Effector memory CD8-positive, alpha-beta T cell (primary cell): ENCODE results near the gene LCMT1.
A peak's percentile ranks its signal among the peaks of the same experiment; 100 is the strongest.

Source experiments
- ATAC-seq: fragments of 150-1000 bp; cut with Tn5 transposase; replicated peaks from 2 replicates; pipeline ENCODE4 v1.10.0; 2021; ENCODE audit warnings: mild to moderate bottlenecking, moderate library complexity
- DNase-seq, 3 experiments: peaks; one replicate each; pipeline ENCODE4 v3.0.0; 2021
- H3K27ac Mint-ChIP-seq, 2 donors: one replicate each; pipeline ENCODE4 v1.8.0; 2022; ENCODE audit warnings: mild to moderate bottlenecking in 2 of 2, mixed read lengths in 2 of 2, moderate library complexity in 2 of 2
- H3K27me3 Mint-ChIP-seq, 2 donors: one replicate each; pipeline ENCODE4 v1.8.0; 2022; ENCODE audit warnings: mixed read lengths in 2 of 2
- H3K36me3 Mint-ChIP-seq: one replicate; pipeline ENCODE4 v1.8.0; 2022; ENCODE audit warnings: mild to moderate bottlenecking, moderate library complexity, mixed read lengths; ENCODE audit not compliant: insufficient read depth
- H3K4me1 Mint-ChIP-seq, 2 donors: one replicate each; pipeline ENCODE4 v1.8.0; 2022; ENCODE audit warnings: low read depth in 2 of 2, mixed read lengths in 2 of 2
- H3K4me3 Mint-ChIP-seq, 2 donors: one replicate each; pipeline ENCODE4 v1.8.0; 2022; ENCODE audit warnings: mild to moderate bottlenecking in 2 of 2, mixed read lengths in 2 of 2, moderate library complexity in 2 of 2
- H3K9me3 Mint-ChIP-seq, 2 donors: one replicate each; pipeline ENCODE4 v1.8.0; 2022; ENCODE audit warnings: mixed read lengths in 2 of 2

LCMT1 gene

DNA sequence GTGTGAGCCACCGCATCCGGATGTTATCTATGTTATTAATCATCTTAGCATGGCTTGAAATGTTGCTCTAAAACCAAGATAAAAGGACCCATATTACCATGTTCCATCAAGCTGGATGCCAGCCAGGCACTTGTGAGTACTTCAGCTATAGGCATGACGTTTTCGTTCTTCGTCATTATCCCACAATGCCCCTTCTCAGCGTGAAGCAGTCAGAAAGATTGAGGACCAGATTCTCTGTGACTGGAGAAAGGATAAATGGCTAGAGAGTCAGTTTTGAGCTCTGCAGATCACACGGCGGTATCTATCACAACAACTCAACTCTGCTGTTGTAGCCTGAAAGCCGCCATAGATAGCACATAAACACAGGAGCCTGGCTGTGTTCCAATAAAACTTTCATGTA lies 29.8 kb upstream of the LCMT1 start:
- no peak for ATAC-seq
- Mint-ChIP-seq H3K4me1 (no peaks in the 10 kb centered on the region), H3K4me3 (no peak overlapping the region), H3K27ac (no peak overlapping the region), H3K27me3 (no peaks in the 10 kb centered on the region), H3K36me3 (no peaks in the 10 kb centered on the region), H3K9me3 (no peaks in the 10 kb centered on the region)
- DNase-seq, result no peak

DNA sequence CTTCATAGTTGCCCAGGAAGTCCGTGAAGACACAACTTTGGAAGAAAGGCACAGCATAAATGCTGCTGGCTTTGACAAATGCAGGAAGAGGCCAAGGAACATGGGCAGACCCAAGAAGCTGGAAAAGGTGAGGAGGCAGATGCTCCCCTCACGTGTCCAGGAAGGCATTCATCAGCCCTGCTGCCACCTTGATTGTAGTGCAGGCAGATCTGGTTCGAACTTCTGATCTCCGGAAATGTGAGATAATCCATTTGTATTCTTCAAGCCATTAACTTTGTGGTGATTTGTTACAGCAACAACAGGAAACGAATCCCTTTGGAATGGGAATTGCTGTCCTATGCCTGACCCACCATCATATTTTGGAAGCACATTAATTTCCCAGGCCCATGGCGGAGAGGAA lies 28.5 kb upstream of the LCMT1 start:
- Mint-ChIP-seq H3K4me3 (no peak overlapping the region), H3K36me3 (peaks cover under 1% of the 10 kb centered on the region), H3K27me3 (no peaks in the 10 kb centered on the region), H3K4me1 (no peaks in the 10 kb centered on the region), H3K9me3 (no peaks in the 10 kb centered on the region), H3K27ac (no peak overlapping the region)
- DNase-seq (no peak), ATAC-seq (no peak)

DNA sequence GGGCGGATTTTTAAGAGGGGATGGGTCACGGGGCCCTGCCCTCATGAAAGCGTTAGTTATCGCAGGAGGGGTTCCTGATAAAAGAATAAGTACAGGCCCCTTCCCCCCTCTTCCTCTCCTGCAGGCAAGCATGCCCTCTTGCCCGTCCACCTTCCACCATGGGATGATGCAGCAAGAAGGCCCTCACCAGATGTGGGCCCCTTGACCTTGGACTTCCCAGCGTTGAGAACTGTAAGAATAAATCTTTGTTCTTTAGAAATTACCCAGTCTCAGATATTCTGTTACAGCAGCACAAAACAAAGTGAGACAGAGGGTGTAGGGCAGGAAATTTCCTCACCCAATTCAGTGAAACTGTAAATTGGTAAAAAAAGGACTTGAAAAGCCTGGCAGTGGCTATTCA lies 27.8 kb upstream of the LCMT1 start:
- Mint-ChIP-seq H3K9me3 (no peaks in the 10 kb centered on the region), H3K36me3 (peaks cover 3% of the 10 kb centered on the region), H3K27ac (no peak overlapping the region), H3K4me1 (no peaks in the 10 kb centered on the region), H3K4me3 (no peak overlapping the region), H3K27me3 (no peaks in the 10 kb centered on the region)
- ATAC-seq (no peak), DNase-seq (no peak)

DNA sequence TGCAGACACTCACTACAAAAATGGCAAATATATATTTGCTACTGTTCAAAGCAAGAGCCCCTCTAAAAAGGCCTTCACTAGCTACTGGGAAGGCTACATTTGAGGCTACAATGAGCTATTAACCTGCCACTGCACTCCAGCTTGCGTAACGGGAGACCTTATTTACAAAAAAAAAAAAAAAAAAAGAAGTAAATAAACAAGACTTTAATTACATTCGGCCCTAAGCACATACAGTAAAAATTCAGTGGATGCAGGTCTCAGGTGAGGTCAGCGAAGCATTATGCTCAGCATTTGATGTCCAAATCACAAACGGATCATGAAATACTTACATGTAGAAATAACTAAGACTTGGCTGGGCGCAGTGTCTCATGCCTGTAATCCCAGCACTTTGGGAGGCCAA lies 26.7 kb upstream of the LCMT1 start:
- no peaks in the 10 kb centered on the region for H3K4me1 Mint-ChIP-seq
- no peaks in the 10 kb centered on the region for H3K27me3 Mint-ChIP-seq
- peaks cover 3% of the 10 kb centered on the region for H3K36me3 Mint-ChIP-seq
- DNase-seq (no peak), ATAC-seq (no peak)
- H3K4me3 Mint-ChIP-seq, result no peak overlapping the region
- no peaks in the 10 kb centered on the region for H3K9me3 Mint-ChIP-seq
- no peak overlapping the region for H3K27ac Mint-ChIP-seq

DNA sequence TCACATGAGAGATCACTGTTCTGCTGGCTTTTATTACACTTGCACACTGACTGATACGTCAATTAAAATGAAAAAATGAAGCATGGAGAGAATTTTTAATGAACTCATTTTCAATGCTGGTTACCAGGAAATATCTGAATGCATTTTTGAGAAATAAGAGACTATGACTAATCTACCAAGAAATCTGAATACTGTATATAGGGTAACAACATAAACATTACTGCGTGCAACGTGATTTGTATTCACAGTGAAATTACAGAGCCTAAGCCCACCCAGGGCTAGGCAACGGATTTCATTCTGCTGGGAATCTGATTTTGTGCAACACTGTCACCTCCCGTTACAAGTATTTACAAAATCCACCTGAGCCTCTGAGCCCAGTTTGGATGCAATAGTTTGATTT lies 23.8 kb upstream of the LCMT1 start:
- Mint-ChIP-seq H3K9me3 (no peaks in the 10 kb centered on the region), H3K36me3 (peaks cover 3% of the 10 kb centered on the region), H3K27ac (no peak overlapping the region), H3K27me3 (no peaks in the 10 kb centered on the region), H3K4me3 (no peak overlapping the region), H3K4me1 (no peaks in the 10 kb centered on the region)
- DNase-seq (no peak), ATAC-seq (no peak)

DNA sequence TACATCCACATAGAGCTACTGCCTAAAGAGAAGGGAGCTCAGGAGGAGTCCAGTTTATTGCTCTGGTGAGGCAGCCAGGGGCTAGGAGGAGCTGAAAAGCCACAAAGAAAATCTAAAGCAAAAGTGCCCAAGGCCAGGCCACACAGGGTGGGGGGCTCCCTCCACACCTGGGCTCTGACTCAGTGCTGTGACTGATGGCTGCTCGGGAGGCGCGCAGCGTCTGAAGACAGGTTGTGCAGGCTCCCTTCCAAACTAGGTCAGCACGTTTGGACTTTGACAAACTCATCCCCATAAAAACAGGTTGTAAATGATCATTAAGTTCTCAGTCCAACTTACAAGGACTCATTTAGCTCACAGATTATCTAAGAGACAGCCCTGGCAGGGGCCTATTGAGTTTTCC lies 22.2 kb upstream of the LCMT1 start:
- no peak for ATAC-seq
- Mint-ChIP-seq H3K36me3 (peaks cover 3% of the 10 kb centered on the region), H3K9me3 (no peaks in the 10 kb centered on the region), H3K27me3 (no peaks in the 10 kb centered on the region), H3K4me3 (no peak overlapping the region), H3K4me1 (peaks cover 3 to 11% of the 10 kb centered on the region in 2 donors), H3K27ac (no peak overlapping the region)
- no peak for DNase-seq

DNA sequence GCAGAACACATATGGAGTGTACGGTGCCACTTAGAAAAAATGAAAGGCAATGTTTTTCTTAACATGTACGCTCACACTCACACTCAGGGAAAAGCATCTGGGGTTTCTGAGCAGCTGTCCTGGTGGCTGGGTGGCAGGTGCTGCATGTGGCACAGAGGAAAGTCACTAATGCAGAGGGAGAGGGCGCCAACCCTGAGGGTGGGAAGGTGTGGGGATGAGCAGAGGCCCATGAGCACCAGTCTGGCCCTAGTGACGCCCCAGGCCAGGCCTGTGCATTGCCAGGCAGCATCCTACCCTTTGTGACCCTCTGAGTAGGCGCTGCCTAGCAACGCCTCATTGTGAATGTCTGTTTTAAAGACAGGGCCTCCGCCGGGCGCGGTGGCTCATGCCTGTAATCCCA lies 19.1 kb upstream of the LCMT1 start:
- no peak for ATAC-seq
- DNase-seq, result no peak
- no peak overlapping the region for H3K4me3 Mint-ChIP-seq
- H3K27ac Mint-ChIP-seq, result peak overlapping the region in 1 of 2 donors; percentile 23
- no peaks in the 10 kb centered on the region for H3K27me3 Mint-ChIP-seq
- peaks cover 3% of the 10 kb centered on the region for H3K36me3 Mint-ChIP-seq
- H3K4me1 Mint-ChIP-seq, result peaks cover 3 to 11% of the 10 kb centered on the region in 2 donors
- H3K9me3 Mint-ChIP-seq, result no peaks in the 10 kb centered on the region

DNA sequence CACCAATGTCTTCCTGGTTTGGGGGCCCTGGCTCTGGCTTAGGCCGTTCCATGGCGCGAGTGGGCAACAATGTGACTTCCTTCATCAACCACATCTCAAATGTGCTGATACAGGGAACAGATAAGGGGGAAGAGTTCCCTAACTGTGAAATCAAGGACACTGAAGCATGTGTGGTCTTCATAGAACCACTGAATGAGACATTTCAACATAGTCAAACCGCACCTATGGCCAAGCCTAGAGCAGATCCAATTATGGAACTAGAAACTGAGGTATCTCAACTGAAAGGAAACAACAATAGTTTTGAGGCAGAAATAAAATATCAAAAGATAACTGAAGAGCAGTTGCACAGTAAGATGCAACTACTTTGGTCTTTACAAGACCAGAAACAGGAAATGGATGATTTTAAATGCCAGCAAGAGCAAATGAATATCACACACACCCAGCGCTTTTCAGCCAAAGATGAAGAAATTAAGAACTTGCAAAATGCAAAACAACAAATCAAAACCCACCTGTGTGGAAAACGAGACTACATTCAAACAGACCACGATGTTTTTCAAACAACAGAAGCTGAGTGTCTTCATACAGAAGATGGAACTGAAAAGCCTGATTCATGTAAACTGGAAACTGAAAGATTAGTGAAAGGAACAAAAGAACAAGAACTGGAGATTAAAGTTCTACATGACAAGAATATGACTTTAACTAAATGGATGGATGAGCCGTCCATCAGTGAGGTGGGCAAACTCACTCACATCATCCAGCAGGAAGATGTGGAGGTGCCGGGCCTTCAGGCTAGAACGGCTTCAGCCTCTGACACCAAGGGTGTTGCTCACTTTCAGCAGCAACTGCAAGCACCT lies 18.1 kb upstream of the LCMT1 start:
- Mint-ChIP-seq H3K9me3 (no peaks in the 10 kb centered on the region), H3K27ac (peak overlapping the region; percentile 2 to 71), H3K36me3 (no peaks in the 10 kb centered on the region), H3K4me3 (peak overlapping the region in 1 of 2 donors; percentile 9), H3K27me3 (no peaks in the 10 kb centered on the region), H3K4me1 (peaks cover 3 to 11% of the 10 kb centered on the region in 2 donors)
- DNase-seq (no peak), ATAC-seq (no peak)

DNA sequence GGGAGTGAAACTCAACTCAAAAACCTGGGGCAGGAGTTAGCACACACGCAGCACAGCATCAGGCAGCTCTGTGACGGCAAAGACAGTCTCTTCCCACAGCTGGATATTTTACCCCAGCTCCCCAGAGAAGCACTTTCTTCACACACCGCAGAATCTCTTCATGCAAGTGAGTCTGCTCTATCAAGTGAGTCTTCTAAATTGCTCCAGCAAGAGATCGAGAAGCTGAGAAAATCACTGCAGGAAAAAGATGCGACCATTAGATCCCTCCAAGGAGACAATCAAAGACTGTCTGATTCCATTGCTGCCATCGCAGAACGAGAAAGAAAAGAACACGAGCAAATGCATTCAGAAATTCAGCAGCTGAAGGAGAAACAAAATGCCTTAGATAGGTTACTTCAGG lies 16.9 kb upstream of the LCMT1 start:
- Mint-ChIP-seq H3K9me3 (no peaks in the 10 kb centered on the region), H3K4me1 (peaks cover 3 to 11% of the 10 kb centered on the region in 2 donors), H3K27me3 (no peaks in the 10 kb centered on the region), H3K4me3 (no peak overlapping the region), H3K27ac (peak overlapping the region in 1 of 2 donors; percentile 71), H3K36me3 (no peaks in the 10 kb centered on the region)
- DNase-seq (no peak), ATAC-seq (no peak)

DNA sequence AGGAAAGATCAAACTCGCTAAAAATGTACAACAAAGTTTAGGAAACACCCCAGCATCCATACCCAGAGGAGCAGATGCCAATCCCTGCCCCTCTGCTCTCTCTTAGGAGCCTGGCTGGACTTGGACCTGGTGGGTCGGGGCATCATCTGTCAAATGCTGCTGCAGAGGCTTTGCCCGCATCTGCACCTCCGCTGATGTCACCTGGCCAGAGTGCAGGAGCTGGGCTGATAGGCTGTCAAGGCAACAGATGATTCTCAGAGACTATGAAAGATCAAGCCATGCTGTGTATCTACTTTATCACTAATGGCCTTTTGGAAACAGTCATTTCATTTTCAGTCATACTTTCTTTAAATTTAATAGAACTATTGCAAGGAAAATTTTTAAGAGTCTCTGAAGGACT lies 15.9 kb upstream of the LCMT1 start:
- H3K27me3 Mint-ChIP-seq, result no peaks in the 10 kb centered on the region
- no peak overlapping the region for H3K4me3 Mint-ChIP-seq
- ATAC-seq, result no peak
- H3K27ac Mint-ChIP-seq, result no peak overlapping the region
- H3K36me3 Mint-ChIP-seq, result no peaks in the 10 kb centered on the region
- no peaks in the 10 kb centered on the region for H3K9me3 Mint-ChIP-seq
- no peak for DNase-seq
- H3K4me1 Mint-ChIP-seq, result peaks cover 3 to 11% of the 10 kb centered on the region in 2 donors

DNA sequence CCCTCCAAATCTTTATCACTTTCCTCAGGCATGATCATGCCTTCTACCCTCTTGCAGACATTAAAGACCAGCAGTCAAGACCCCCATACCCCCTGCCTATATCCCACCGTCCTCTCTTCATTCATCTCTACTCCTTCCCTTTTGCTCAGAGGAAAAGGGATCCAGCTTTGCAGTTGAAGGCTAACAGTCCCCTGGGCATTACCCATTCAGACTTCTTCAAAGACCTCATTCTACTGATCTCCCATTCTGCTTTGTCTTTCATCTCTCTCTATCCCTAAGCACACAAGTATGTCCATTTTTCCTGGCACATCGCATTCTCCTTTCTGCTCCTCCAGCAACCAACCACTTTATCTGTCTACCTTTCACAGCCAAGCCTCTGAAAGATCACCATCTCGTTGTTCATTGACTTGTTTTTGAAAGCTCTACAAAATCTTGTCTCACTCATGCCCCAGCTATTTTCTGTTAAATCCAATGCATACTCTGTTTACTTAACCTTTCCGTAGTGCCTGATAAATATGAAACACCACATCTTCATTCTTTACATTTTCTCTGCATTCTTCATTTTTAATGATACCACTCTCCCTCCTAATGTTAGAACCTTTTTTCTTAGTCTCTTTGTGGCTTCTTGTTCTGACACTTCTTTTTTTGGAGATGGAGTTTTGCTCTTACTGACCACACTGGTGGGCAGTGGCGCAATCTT lies 14.1 kb upstream of the LCMT1 start:
- no peaks in the 10 kb centered on the region for H3K27me3 Mint-ChIP-seq

DNA sequence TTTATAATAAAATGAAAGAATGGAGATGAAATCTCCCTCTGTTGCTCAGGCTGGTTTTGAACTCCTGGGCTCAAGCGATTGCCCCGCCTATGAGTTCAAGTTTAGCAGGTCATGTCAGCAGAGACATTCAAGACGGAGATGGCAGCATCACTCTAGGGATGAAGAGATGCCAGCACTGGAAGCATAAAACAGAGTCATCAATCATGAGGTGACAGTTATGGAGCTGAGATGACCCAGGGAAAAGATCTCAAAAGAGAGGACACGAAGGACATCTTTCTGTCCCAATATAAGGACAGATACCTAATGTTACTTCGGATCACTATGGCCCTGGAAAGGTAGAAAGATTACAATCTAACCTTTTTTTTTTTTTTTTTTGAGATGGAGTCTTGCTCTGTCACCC lies 11.0 kb upstream of the LCMT1 start:
- Mint-ChIP-seq H3K27me3 (no peaks in the 10 kb centered on the region), H3K9me3 (no peaks in the 10 kb centered on the region), H3K36me3 (no peaks in the 10 kb centered on the region), H3K4me3 (no peak overlapping the region), H3K4me1 (no peaks in the 10 kb centered on the region), H3K27ac (no peak overlapping the region)
- ATAC-seq (no peak), DNase-seq (no peak)

More for the DNA sequence above, 14.1 kb upstream of the LCMT1 start:
- Mint-ChIP-seq H3K4me3 (no peak overlapping the region), H3K4me1 (peaks cover 3 to 11% of the 10 kb centered on the region in 2 donors), H3K27ac (no peak overlapping the region), H3K9me3 (no peaks in the 10 kb centered on the region), H3K36me3 (no peaks in the 10 kb centered on the region)
- ATAC-seq (no peak), DNase-seq (no peak)

DNA sequence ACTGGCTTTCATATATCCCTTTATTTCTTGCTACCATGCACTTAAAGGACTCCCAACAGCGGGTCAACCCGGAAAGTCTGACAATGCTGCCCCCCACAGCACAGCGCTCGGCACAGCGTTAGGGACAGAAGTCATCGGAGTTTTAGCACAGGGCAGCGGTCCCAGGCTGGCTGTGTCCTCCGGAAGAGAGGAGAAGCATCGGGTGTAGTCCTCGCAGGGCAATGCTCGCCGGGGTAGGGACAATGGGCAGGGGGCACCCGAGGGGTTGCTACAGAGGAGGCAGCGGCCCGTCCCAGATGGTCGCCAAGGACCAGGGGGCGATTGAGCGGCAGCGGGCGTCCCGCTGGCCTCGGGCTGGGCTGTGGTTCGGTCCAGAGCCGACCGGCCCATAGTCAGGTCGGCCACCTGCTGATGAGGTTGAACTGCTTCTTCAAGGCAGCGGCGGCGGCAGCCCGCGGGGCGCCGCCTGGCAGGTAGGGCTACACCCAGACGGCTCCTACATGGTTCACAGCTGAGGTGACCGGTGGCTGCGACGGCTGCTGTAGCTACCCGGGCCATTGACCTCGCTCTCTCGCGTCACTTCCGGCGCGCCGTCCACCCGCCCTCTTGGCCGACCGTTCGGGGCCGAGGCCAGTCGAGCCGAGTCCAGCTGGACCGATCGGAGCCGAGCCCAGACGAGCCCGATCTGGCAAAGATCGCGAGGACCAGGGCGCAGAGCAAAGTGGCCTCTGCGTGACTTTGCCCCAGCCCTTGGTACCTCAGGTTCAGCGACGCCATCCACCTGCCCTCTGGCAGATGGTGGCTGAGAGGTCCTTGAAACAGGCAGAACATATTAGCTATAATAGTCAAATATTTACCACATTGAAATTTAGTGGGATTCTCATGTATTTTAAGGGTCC lies 4.7 kb upstream of the LCMT1 start:
- Mint-ChIP-seq H3K27me3 (no peaks in the 10 kb centered on the region), H3K9me3 (no peaks in the 10 kb centered on the region), H3K4me3 (peak overlapping the region; percentile 97 to 98), H3K27ac (peak overlapping the region; percentile 96 to 99), H3K4me1 (peaks cover 24 to 33% of the 10 kb centered on the region in 2 donors), H3K36me3 (peaks cover 22% of the 10 kb centered on the region)
- ATAC-seq (peak; percentile 49), DNase-seq (peak; percentile 63 to 75 (median 72))
